SK-N-MC (cell line): Measurements from ENCODE around the gene NKAIN2.

Experiments used
- EZH2 ChIP-seq: fragments of 200-600 bp; sonication (generic); IDR thresholded peaks from one replicate; pipeline ENCODE4 v1.6.1; 2017; ENCODE audit warnings: antibody characterized with exemption
- FOXP2 ChIP-seq: optimal IDR thresholded peaks from 2 replicates; pipeline ENCODE3; 2011; ENCODE audit warnings: mild to moderate bottlenecking, moderate library complexity; ENCODE audit not compliant: insufficient read depth; ENCODE audit errors: extremely low read length, control extremely low read depth
- POLR2AphosphoS5 ChIP-seq: IDR thresholded peaks from 2 replicates; pipeline ENCODE4 v1.6.1; 2012; ENCODE audit warnings: mild to moderate bottlenecking, low read depth, low read length, borderline replicate concordance

DNA sequence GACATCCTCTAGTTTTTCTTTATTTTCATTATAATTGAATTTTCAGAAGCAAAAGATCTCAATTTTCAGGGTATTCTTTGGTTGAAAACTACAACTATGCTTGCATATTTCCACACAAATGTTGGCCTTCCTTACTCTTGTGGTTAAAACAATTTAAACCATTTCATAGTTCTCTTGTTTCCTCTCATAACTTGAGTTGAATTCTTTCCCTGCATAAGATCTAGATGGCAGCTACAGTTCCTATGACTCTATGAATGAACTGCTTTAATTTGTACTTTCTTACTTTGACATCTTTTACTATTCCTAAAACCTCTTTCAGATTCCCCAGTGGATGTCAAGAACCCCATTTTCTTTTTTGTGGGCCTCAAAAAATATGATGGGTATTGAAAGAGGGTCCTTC lies 564.5 kb downstream of the NKAIN2 start:
- TF ChIP-seq POLR2AphosphoS5 (no peak), EZH2 (no peak), FOXP2 (no peak)
